K562 (cell line): ENCODE measurements around the gene ANKRD27. TPM values are rescaled to one million over a fixed set of nuclear protein-coding genes. Genes with fewer than 3 reads are reported as not detected.

ENCODE experiments used
- ATAC-seq: fragments of 200-7000 bp; cut with Tn5 transposase; 3 replicates; pipeline ENCODE4 v1.9.1; 2020; ENCODE audit warnings: moderate library complexity
- BruUV-seq: library from RNA; stranded (reverse); fragments of 400-500 nt; replicated peaks from 2 replicates; lab custom pipeline; 2021; lab: Mats Ljungman, UMichigan
- CTCF ChIA-PET: fragments of 300-600 bp; formaldehyde crosslinking; extraction: SDS; loops from one replicate; lab custom pipeline; 2021; ENCODE audit warnings: low intra/inter-chr PET ratio; lab: Yijun Ruan, JAX
- POLR2A ChIA-PET: fragments of 300-600, 350-650 bp; sonication (Branson Sonifier 250); formaldehyde crosslinking; extraction: SDS; loops from one replicate; lab custom pipeline; 2021; ENCODE audit warnings: antibody characterized with exemption, inconsistent platforms; lab: Yijun Ruan, JAX
- DNase-seq, 4 experiments: peaks; one replicate each; pipeline versions ENCODE4 v3.0.0 to v3.0.0-alpha.2; 2011 to 2018; ENCODE audit warnings: low spot score in 3 of 4, mixed read lengths in 3 of 4; ENCODE audit errors: extremely low read depth in 1 of 4
- FAIRE-seq: peaks from 2 replicates; lab custom pipeline; 2011; peaks lifted over from hg19 to GRCh38; lab: Jason Lieb, UNC
- H2AFZ ChIP-seq: 2 replicates; pipeline ENCODE4 v1.6.0; 2011; ENCODE audit warnings: low read depth, low read length, control low read depth, inconsistent platforms
- H3K27ac ChIP-seq: fragments of 200-600 bp; 3 replicates; pipeline ENCODE4 v1.8.0; 2011; ENCODE audit warnings: low read depth, mild to moderate bottlenecking, control low read depth, inconsistent platforms, low read length, moderate library complexity, mixed read lengths; ENCODE audit errors: extremely low read depth
- H3K27me3 ChIP-seq, 2 experiments: fragments of 300-600 bp in 1 of 2; 2 replicates in 1 of 2; 3 replicates in 1 of 2; pipeline versions ENCODE4 v1.6.0 to v1.8.0; 2011; ENCODE audit warnings: inconsistent platforms in 2 of 2, low read length in 2 of 2, mild to moderate bottlenecking in 1 of 2, mixed read lengths in 1 of 2, moderate library complexity in 1 of 2; ENCODE audit not compliant: control insufficient read depth in 2 of 2, insufficient read depth in 2 of 2
- H3K36me3 ChIP-seq: fragments of 300-600 bp; 3 replicates; pipeline ENCODE4 v1.8.0; 2011; ENCODE audit warnings: mild to moderate bottlenecking, low read length, inconsistent platforms; ENCODE audit not compliant: control insufficient read depth, insufficient read depth
- H3K4me1 ChIP-seq, 2 experiments: fragments of 200-600 bp in 1 of 2; replicated peaks in 1 of 2; 2 replicates in 1 of 2; 3 replicates in 1 of 2; pipeline versions ENCODE4 v1.5.1 to v1.8.0; 2011; ENCODE audit warnings: inconsistent platforms in 2 of 2, low read length in 2 of 2, mild to moderate bottlenecking in 1 of 2, mixed read lengths in 1 of 2, moderate library complexity in 1 of 2; ENCODE audit not compliant: control insufficient read depth in 2 of 2, insufficient read depth in 2 of 2
- H3K4me2 ChIP-seq: 2 replicates; pipeline ENCODE4 v1.6.1; 2011; ENCODE audit warnings: low read length, control low read depth, inconsistent platforms, mixed read lengths; ENCODE audit not compliant: insufficient read depth
- H3K4me3 ChIP-seq: fragments of 200-600 bp; sonication (generic), shearing (Covaris generic); 2 replicates; pipeline ENCODE4 v1.5.1; 2016; ENCODE audit warnings: control low read depth, inconsistent platforms
- H3K79me2 ChIP-seq: fragments of 200-600 bp; 3 replicates; pipeline ENCODE4 v1.8.0; 2011; ENCODE audit warnings: low read length, inconsistent platforms; ENCODE audit not compliant: control insufficient read depth, insufficient read depth
- H3K9ac ChIP-seq, 2 experiments: 2 replicates each; pipeline versions ENCODE4 v1.6.0 to v1.6.1; 2011; ENCODE audit warnings: low read depth in 2 of 2, low read length in 2 of 2, control low read depth in 1 of 2, inconsistent platforms in 1 of 2, mild to moderate bottlenecking in 1 of 2, mixed read lengths in 1 of 2; ENCODE audit not compliant: insufficient read depth in 1 of 2
- H3K9me1 ChIP-seq: one replicate; pipeline ENCODE4 v1.6.0; 2011; ENCODE audit warnings: inconsistent platforms, mild to moderate bottlenecking, low read length, moderate library complexity; ENCODE audit not compliant: control insufficient read depth, insufficient read depth
- H3K9me3 ChIP-seq: replicated peaks from 2 replicates; pipeline ENCODE4 v1.5.1; 2011; ENCODE audit warnings: low read depth, low read length, inconsistent platforms; ENCODE audit not compliant: control insufficient read depth, insufficient read depth
- H4K20me1 ChIP-seq: replicated peaks from 2 replicates; pipeline ENCODE4 v1.6.1; 2011; ENCODE audit warnings: low read length, inconsistent platforms, mixed read lengths; ENCODE audit not compliant: control insufficient read depth, insufficient read depth
- ARID3A ChIP-seq: IDR thresholded peaks from 2 replicates; pipeline ENCODE4 v1.6.1; 2012; ENCODE audit warnings: low read depth, low read length, improper control_type of control experiment, borderline replicate concordance
- BMI1 ChIP-seq: fragments of 150-350 bp; IDR thresholded peaks from 2 replicates; pipeline ENCODE4 v1.6.1; 2014; ENCODE audit warnings: low read length
- CBFA2T3 ChIP-seq: fragments of 450-650 bp; IDR thresholded peaks from 2 replicates; pipeline ENCODE4 v1.6.1; 2017
- DMBX1 ChIP-seq: fragments of 250-450 bp; sonication (Bioruptor Pico); IDR thresholded peaks from 2 replicates; pipeline ENCODE4 v1.8.0; 2022; ENCODE audit warnings: inconsistent platforms, mild to moderate bottlenecking, moderate library complexity, borderline replicate concordance
- MIER1 ChIP-seq: fragments of 450-650 bp; IDR thresholded peaks from 2 replicates; pipeline ENCODE4 v1.6.1; 2016; ENCODE audit warnings: antibody characterized with exemption, mild to moderate bottlenecking, low read depth
- NRF1 ChIP-seq, 2 experiments: fragments of 450-650 bp; IDR thresholded peaks in 1 of 2; conservative IDR thresholded peaks in 1 of 2; 2 replicates each; pipeline ENCODE4 v1.6.1; 2014; ENCODE audit warnings: mild to moderate bottlenecking in 2 of 2
- PHTF2 ChIP-seq: fragments of 250-450 bp; sonication (Bioruptor Pico); IDR thresholded peaks from 2 replicates; pipeline ENCODE4 v1.5.0; 2021; ENCODE audit warnings: mild to moderate bottlenecking
- ZNF124 ChIP-seq: sonication (generic); formaldehyde crosslinking; IDR thresholded peaks from 2 replicates; pipeline ENCODE4 v1.8.1; 2022; ENCODE audit warnings: missing genetic modification reagents
- ZNF436 ChIP-seq: fragments of 250-450, 450-650 bp; sonication (Bioruptor Pico); formaldehyde crosslinking; IDR thresholded peaks from 2 replicates; pipeline ENCODE4 v1.7.0; 2020; ENCODE audit warnings: mild to moderate bottlenecking
- ZNF586 ChIP-seq: fragments of 450-650 bp; formaldehyde crosslinking; conservative IDR thresholded peaks from 2 replicates; pipeline ENCODE4 v1.4.0; 2020; ENCODE audit warnings: mild to moderate bottlenecking, moderate library complexity
- ZNF77 ChIP-seq: fragments of 250-450 bp; sonication (Bioruptor Pico); IDR thresholded peaks from 2 replicates; pipeline ENCODE4 v1.5.0; 2020
- WGBS: fragments of 100-300 bp; shearing (Covaris generic); methylation state at CpG from one replicate; pipeline ENCODE4 v1.1.6; 2016; ENCODE audit warnings: low coverage, mixed read lengths; ENCODE audit not compliant: insufficient coverage; ENCODE audit errors: missing lambda C conversion rate; 5-methylcytosine and 5-hydroxymethylcytosine counted together
- in situ Hi-C: fragments of 300-500 bp; cut with MboI; formaldehyde crosslinking; loops from 4 replicates; pipeline ENCODE4 v1.15.0; 2018; ENCODE audit warnings: inconsistent platforms, mixed read lengths
- intact Hi-C: fragments of 100-400 bp; cut with micrococcal nuclease; formaldehyde crosslinking; loops from 2 replicates; pipeline ENCODE4 v1.14.2; 2022
- polyA plus RNA-seq, 8 experiments: library from polyadenylated mRNA; depleted of rRNA in 4 of 8; stranded (reverse) in 5 of 8; unstranded in 3 of 8; fragments of >200 nt; fragmentation: Nextera tagmentation in 2 of 8; fragmentation: Illumina TruSeq in 1 of 8; extraction: Ambion mirVana in 2 of 8; extraction: Trizol in 1 of 8; gene quantifications; 2 replicates each; pipeline versions ENCODE4 v1.2.1 to v1.2.3, GENCODE V29; 2011 to 2014; ENCODE audit warnings: inconsistent platforms in 1 of 8, missing spikeins in 1 of 8
- total RNA-seq, 7 experiments: library from RNA; depleted of rRNA in 6 of 7; stranded (reverse); fragments of >200 nt in 6 of 7; fragmentation: Illumina TruSeq in 2 of 7; extraction: Trizol in 2 of 7; gene quantifications; 2 replicates each; pipeline versions ENCODE4 v1.2.1 to v1.2.3, GENCODE V29; 2011 to 2021; ENCODE audit warnings: low replicate concordance in 1 of 7
- TF ChIP-seq, protein P1 (sequence below): fragments of 250-450 bp; sonication (Bioruptor Pico); IDR thresholded peaks from 2 replicates; pipeline ENCODE4 v1.5.0; 2021

The ANKRD27 gene
- total and polyA plus RNA-seq, 9 of the 15 experiments (the other 6 are each of a cell fraction or from before 2014, with no cell fraction given): 5.3 to 71.3 (median 54.2) TPM

GRCh38 chr19:32581705-32582179 is 93.2 kb downstream of the ANKRD27 start:
- Histone ChIP-seq H3K79me2 (peaks cover 24% of the 10 kb centered on the region), H3K27me3 (no peaks in the 10 kb centered on the region), H2AFZ (peak overlapping the region; percentile 98), H3K9me1 (peaks cover 4% of the 10 kb centered on the region), H3K4me1 (peaks cover 6 to 16% of the 10 kb centered on the region in 2 experiments; a peak in 4 of 5 replicates), H3K4me3 (peak overlapping the region; percentile 77), H3K4me2 (peak overlapping the region; percentile 96), H3K9ac (peak overlapping the region; percentile 81 to 93), H4K20me1 (no peaks in the 10 kb centered on the region), H3K36me3 (peaks cover 48% of the 10 kb centered on the region), H3K9me3 (no peaks in the 10 kb centered on the region), H3K27ac (peak overlapping the region; percentile 88)
- WGBS: under 1% methylated on average over 27 of the region's 27 CpGs
- POLR2A ChIA-PET: interaction anchor here (0.7 kb wide), 1 partner anchor 251 kb away, joined by 3 read pairs; no protein-coding TSS in a partner anchor
- CTCF ChIA-PET: no interaction called here
- no TSS peak for BruUV-seq
- DNase-seq (peak; percentile 39 to 60 (median 42)), FAIRE-seq (peak; percentile 54), ATAC-seq (peak; percentile 51)
- in situ Hi-C loops (no loop called here), intact Hi-C loops (loop anchor here (5.0 kb wide), 1 partner anchor 91 kb away; no protein-coding TSS in a partner anchor)
- TF ChIP-seq DMBX1 (CRISPR knock-in tag) (no peak), PHTF2 (CRISPR knock-in tag) (no peak), ZNF586 (CRISPR knock-in tag) (no peak), NRF1 (conservative IDR thresholded peaks at IDR 0.05 in 1 of 2, IDR thresholded peaks at IDR 0.05 in 1 of 2) (no peak), BMI1 (no peak), ZNF436 (CRISPR knock-in tag) (no peak), ARID3A (no peak), ZNF77 (no peak), ZNF124 (CRISPR knock-in tag) (no peak), CBFA2T3 (no peak), MIER1 (no peak)
- TF ChIP-seq, protein P1, sequence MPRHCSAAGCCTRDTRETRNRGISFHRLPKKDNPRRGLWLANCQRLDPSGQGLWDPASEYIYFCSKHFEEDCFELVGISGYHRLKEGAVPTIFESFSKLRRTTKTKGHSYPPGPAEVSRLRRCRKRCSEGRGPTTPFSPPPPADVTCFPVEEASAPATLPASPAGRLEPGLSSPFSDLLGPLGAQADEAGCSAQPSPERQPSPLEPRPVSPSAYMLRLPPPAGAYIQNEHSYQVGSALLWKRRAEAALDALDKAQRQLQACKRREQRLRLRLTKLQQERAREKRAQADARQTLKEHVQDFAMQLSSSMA: no peak
